HCT116 (cell line): ENCODE data around the gene SENP6. TPM values are rescaled to one million over a fixed set of nuclear protein-coding genes. Genes with fewer than 3 reads are reported as not detected.
A peak's percentile ranks its signal among the peaks of the same experiment; 100 is the strongest.
"Not testable (repeated sequence)": the region's sequence is repeated elsewhere in the genome, so short reads cannot be mapped to it uniquely, and the experiment has no call there.

Experiments used
- ATAC-seq: fragments of 200-7000 bp; cut with Tn5 transposase; 2 replicates; pipeline ENCODE4 v1.9.1; 2020; ENCODE audit warnings: mild to moderate bottlenecking, moderate library complexity
- BruUV-seq: library from RNA; stranded (reverse); fragments of 400-500 nt; replicated peaks from 2 replicates; lab custom pipeline; 2021; lab: Mats Ljungman, UMichigan
- CTCF ChIA-PET: fragments of 300-600 bp; sonication (Branson Sonifier 250); formaldehyde crosslinking; loops from one replicate; lab custom pipeline; 2021; ENCODE audit warnings: antibody characterized with exemption; lab: Charles Lee
- POLR2A ChIA-PET: fragments of 300-600, 350-600 bp; sonication (Branson Sonifier 250); formaldehyde crosslinking; loops from one replicate; lab custom pipeline; 2021; ENCODE audit warnings: antibody characterized with exemption; lab: Charles Lee
- RAD21 ChIA-PET, 2 experiments: fragments of 300-600 bp; sonication (Branson Sonifier 250); formaldehyde crosslinking; loops; one replicate each; lab custom pipeline; 2023; ENCODE audit warnings: low total read pairs in 2 of 2; ENCODE audit not compliant: uncharacterized antibody in 2 of 2, unreplicated experiment in 2 of 2, low non-redundant PET in 1 of 2; lab: Charles Lee
- DNase-seq: peaks from one replicate; pipeline ENCODE4 v3.0.0-alpha.2; 2010; ENCODE audit warnings: low read depth, low spot score
- H2AFZ ChIP-seq: fragments of 200-600 bp; shearing (Covaris generic), sonication (generic); 2 replicates; pipeline ENCODE4 v1.6.1; 2017; ENCODE audit warnings: low read depth, mixed run types, mixed read lengths, antibody characterized with exemption, low read length; ENCODE audit not compliant: poor library complexity, severe bottlenecking
- H3K27ac ChIP-seq: 2 replicates; pipeline ENCODE4 v1.5.1; 2012; ENCODE audit warnings: low read depth, low read length
- H3K27me3 ChIP-seq: fragments of 200-600 bp; sonication (generic); 2 replicates; pipeline ENCODE4 v1.6.1; 2016; ENCODE audit warnings: mixed run types, low read length, mixed read lengths; ENCODE audit not compliant: insufficient read depth
- H3K36me3 ChIP-seq, 2 experiments: fragments of 200-500 bp in 1 of 2; fragments of 200-600 bp in 1 of 2; sonication (Bioruptor generic) in 1 of 2; sonication (generic) in 1 of 2; 2 replicates each; pipeline versions ENCODE4 v1.5.1 to v1.6.1; 2014 to 2016; ENCODE audit warnings: low read length in 2 of 2, inconsistent platforms in 1 of 2, mixed read lengths in 1 of 2, mixed run types in 1 of 2; ENCODE audit not compliant: insufficient read depth in 2 of 2, control insufficient read depth in 1 of 2
- H3K4me1 ChIP-seq, 2 experiments: fragments of 200-600 bp in 1 of 2; sonication (generic) in 1 of 2; 2 replicates each; pipeline versions ENCODE4 v1.5.1 to v1.6.1; 2012 to 2017; ENCODE audit warnings: low read length in 2 of 2, inconsistent platforms in 1 of 2, mild to moderate bottlenecking in 1 of 2, mixed read lengths in 1 of 2, mixed run types in 1 of 2, moderate library complexity in 1 of 2; ENCODE audit not compliant: insufficient read depth in 2 of 2, control insufficient read depth in 1 of 2
- H3K4me2 ChIP-seq: fragments of 200-600 bp; sonication (generic); 2 replicates; pipeline ENCODE4 v1.6.1; 2017; ENCODE audit warnings: mixed run types, low read length, mixed read lengths
- H3K4me3 ChIP-seq, 2 experiments: fragments of 200-600 bp in 1 of 2; sonication (generic) in 1 of 2; replicated peaks in 1 of 2; 2 replicates each; pipeline ENCODE4 v1.5.1; 2011 to 2016; ENCODE audit warnings: low read length in 2 of 2, control low read depth in 1 of 2, low read depth in 1 of 2, mild to moderate bottlenecking in 1 of 2, mixed read lengths in 1 of 2, mixed run types in 1 of 2
- H3K79me2 ChIP-seq: fragments of 200-600 bp; sonication (generic); 2 replicates; pipeline ENCODE4 v1.6.1; 2017; ENCODE audit warnings: mild to moderate bottlenecking, mixed run types, low read length, moderate library complexity, mixed read lengths; ENCODE audit not compliant: insufficient read depth
- H3K9ac ChIP-seq: fragments of 200-600 bp; sonication (generic); 2 replicates; pipeline ENCODE4 v1.6.1; 2016; ENCODE audit warnings: low read length, mixed read lengths
- H3K9me2 ChIP-seq: fragments of 200-600 bp; sonication (generic), shearing (Covaris generic); 2 replicates; pipeline ENCODE4 v1.6.1; 2017; ENCODE audit warnings: mixed run types, mild to moderate bottlenecking, moderate library complexity; ENCODE audit not compliant: insufficient read depth
- H3K9me3 ChIP-seq, 2 experiments: fragments of 200-500 bp in 1 of 2; fragments of 200-600 bp in 1 of 2; sonication (Bioruptor generic) in 1 of 2; sonication (generic) in 1 of 2; 2 replicates each; pipeline ENCODE4 v1.6.1; 2014 to 2017; ENCODE audit warnings: low read length in 2 of 2, mixed read lengths in 2 of 2, inconsistent platforms in 1 of 2, low read depth in 1 of 2, mild to moderate bottlenecking in 1 of 2, mixed run types in 1 of 2, moderate library complexity in 1 of 2; ENCODE audit not compliant: control insufficient read depth in 1 of 2, insufficient read depth in 1 of 2
- H4K20me1 ChIP-seq: fragments of 200-600 bp; sonication (generic), shearing (Covaris generic); 2 replicates; pipeline ENCODE4 v1.6.1; 2017; ENCODE audit warnings: mixed run types, mild to moderate bottlenecking, moderate library complexity; ENCODE audit not compliant: insufficient read depth
- CBX3 ChIP-seq: IDR thresholded peaks from 2 replicates; pipeline ENCODE4 v1.6.1; 2012; ENCODE audit warnings: low read depth
- CEBPB ChIP-seq: IDR thresholded peaks from 2 replicates; pipeline ENCODE4 v1.6.1; 2012; ENCODE audit warnings: low read depth
- ELF1 ChIP-seq: IDR thresholded peaks from 2 replicates; pipeline ENCODE4 v1.6.1; 2012; ENCODE audit warnings: low read depth, borderline replicate concordance
- EZH2 ChIP-seq: fragments of 200-600 bp; sonication (generic); IDR thresholded peaks from 2 replicates; pipeline ENCODE4 v1.6.1; 2017; ENCODE audit warnings: antibody characterized with exemption, mixed run types
- EZH2phosphoT487 ChIP-seq: fragments of 200-600 bp; IDR thresholded peaks from 2 replicates; pipeline ENCODE4 v1.6.1; 2018; ENCODE audit warnings: antibody characterized with exemption, borderline replicate concordance
- FOSL1 ChIP-seq: IDR thresholded peaks from 2 replicates; pipeline ENCODE4 v1.6.1; 2012; ENCODE audit warnings: low read depth
- JUND ChIP-seq: IDR thresholded peaks from 2 replicates; pipeline ENCODE4 v1.6.1; 2012
- POLR2A ChIP-seq: IDR thresholded peaks from 2 replicates; pipeline ENCODE4 v1.7.0; 2011; ENCODE audit warnings: borderline replicate concordance; ENCODE audit not compliant: insufficient read depth, insufficient read length; ENCODE audit errors: extremely low read depth
- RAD21 ChIP-seq: IDR thresholded peaks from 2 replicates; pipeline ENCODE4 v1.6.1; 2012; ENCODE audit warnings: low read depth, mild to moderate bottlenecking
- SP1 ChIP-seq: IDR thresholded peaks from 2 replicates; pipeline ENCODE4 v1.6.1; 2012; ENCODE audit warnings: low read depth
- SRF ChIP-seq: IDR thresholded peaks from 2 replicates; pipeline ENCODE4 v1.6.1; 2012; ENCODE audit warnings: low read depth
- TCF7L2 ChIP-seq: IDR thresholded peaks from 2 replicates; pipeline ENCODE4 v1.7.0; 2011; ENCODE audit warnings: borderline replicate concordance, inconsistent platforms; ENCODE audit not compliant: insufficient read depth, insufficient read length; ENCODE audit errors: extremely low read depth
- ZFX ChIP-seq: fragments of 450-650 bp; IDR thresholded peaks from 2 replicates; pipeline ENCODE4 v1.6.1; 2017
- ZNF274 ChIP-seq: fragments of 200-500 bp; sonication (Bioruptor generic); IDR thresholded peaks from 2 replicates; pipeline ENCODE4 v1.6.1; 2014; ENCODE audit warnings: mild to moderate bottlenecking, low read depth, low read length, inconsistent platforms
- intact Hi-C: fragments of 100-400 bp; cut with micrococcal nuclease; formaldehyde crosslinking; loops from 2 replicates; pipeline ENCODE4 v1.10.0; 2022
- total RNA-seq: library from RNA; stranded (reverse); gene quantifications from one replicate; pipeline ENCODE4 v1.2.1, GENCODE V29; 2021; ENCODE audit not compliant: unreplicated experiment
- TF ChIP-seq, protein P1 (sequence below): IDR thresholded peaks from 2 replicates; pipeline ENCODE4 v1.6.1; 2012
- TF ChIP-seq, protein P2 (sequence below): IDR thresholded peaks from 2 replicates; pipeline ENCODE4 v1.6.1; 2012
- TF ChIP-seq, protein P3 (sequence below), 3 experiments: fragments of 200-600 bp in 1 of 3; sonication (generic) in 1 of 3; IDR thresholded peaks in 2 of 3; conservative IDR thresholded peaks in 1 of 3; 2 replicates each; pipeline ENCODE4 v1.5.1; 2012 to 2017; ENCODE audit warnings: low read depth in 2 of 3, low read length in 2 of 3, antibody characterized with exemption in 1 of 3, borderline replicate concordance in 1 of 3, control low read depth in 1 of 3, mild to moderate bottlenecking in 1 of 3, mixed read lengths in 1 of 3, mixed run types in 1 of 3, moderate library complexity in 1 of 3; ENCODE audit not compliant: insufficient read depth in 1 of 3

SENP6 gene
- total RNA-seq, 1 experiment from 2014 or later = 78.1 TPM

GRCh38 chr6:75727206-75727605, 125.5 kb downstream of the SENP6 start (continued):
- TF ChIP-seq EZH2 (no peak), SRF (no peak), ZFX (no peak), FOSL1 (no peak), CBX3 (no peak), ELF1 (no peak), EZH2phosphoT487 (no peak)

GRCh38 chr6:75731029-75731428, 129.3 kb downstream of the SENP6 start:
- H3K9me3 ChIP-seq, H3K9me2 ChIP-seq, ATAC-seq, H3K4me3 ChIP-seq, BruUV-seq, H4K20me1 ChIP-seq, H3K36me3 ChIP-seq, H3K9ac ChIP-seq, DNase-seq, POLR2A ChIA-PET, H2AFZ ChIP-seq, CTCF ChIA-PET, H3K4me2 ChIP-seq, H3K79me2 ChIP-seq, H3K27ac ChIP-seq, intact Hi-C loops, RAD21 ChIA-PET, H3K27me3 ChIP-seq: not testable (repeated sequence)
- H3K4me1 ChIP-seq = peaks cover 6 to 30% of the 10 kb centered on the region in 2 experiments; a peak in 3 of 4 replicates

DNA sequence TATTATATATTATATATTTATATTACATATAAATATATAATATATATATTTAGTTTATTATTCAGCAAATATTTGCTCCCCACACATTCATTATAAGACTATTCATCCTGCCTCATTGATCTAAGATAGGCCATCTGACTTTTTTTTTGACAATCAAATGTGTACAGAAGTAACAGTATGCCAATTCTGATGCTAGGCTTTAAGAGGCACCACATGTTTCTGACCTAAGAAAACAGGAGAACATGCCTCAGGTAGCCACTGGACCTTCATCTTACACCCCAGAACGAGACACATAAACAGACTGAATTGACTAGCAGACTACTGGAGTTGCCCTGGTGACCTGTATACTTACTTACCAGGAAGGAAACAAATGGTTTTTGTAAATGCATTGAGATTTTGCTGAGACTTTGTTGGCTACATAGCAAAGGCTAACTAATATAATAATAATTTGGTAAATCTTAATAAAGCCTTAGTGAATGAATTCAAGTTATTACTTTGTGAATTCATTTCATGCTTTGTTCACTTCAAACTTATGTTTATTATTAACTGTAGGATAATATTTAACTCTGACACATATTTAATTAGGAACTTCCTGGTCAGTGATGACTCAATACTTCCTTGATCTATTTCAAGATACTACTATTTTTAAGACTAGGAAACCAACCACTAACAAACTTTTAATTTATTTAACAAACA, 134.0 kb downstream of the SENP6 start:
- H3K4me2 ChIP-seq = peak overlapping the region; percentile 79
- peaks cover 11 to 37% of the 10 kb centered on the region in 2 experiments for H3K4me1 ChIP-seq
- H3K9me2 ChIP-seq = no peaks in the 10 kb centered on the region
- POLR2A ChIA-PET = no interaction called here
- peak overlapping the region; percentile 37 for H3K9ac ChIP-seq
- H4K20me1 ChIP-seq = no peaks in the 10 kb centered on the region
- RAD21 ChIA-PET = no interaction called here
- H3K4me3 ChIP-seq = peak overlapping the region in 1 of 2 experiments; percentile 35; a peak in 1 of 4 replicates
- intact Hi-C loops = no loop called here
- no peaks in the 10 kb centered on the region for H3K36me3 ChIP-seq
- ATAC-seq (peak; percentile 78), DNase-seq (peak; percentile 63)
- no peaks in the 10 kb centered on the region for H3K79me2 ChIP-seq
- CTCF ChIA-PET = no interaction called here
- no peaks in the 10 kb centered on the region for H3K27me3 ChIP-seq
- peak overlapping the region; percentile 57; the same call in 1 of the 2 replicates for H3K27ac ChIP-seq
- H3K9me3 ChIP-seq = no peaks in the 10 kb centered on the region
- BruUV-seq = no TSS peak
- H2AFZ ChIP-seq = peak overlapping the region; percentile 97
- TF ChIP-seq SP1 = peak; percentile 72
- no peak for TF ChIP-seq EZH2
- TF ChIP-seq, protein P1, sequence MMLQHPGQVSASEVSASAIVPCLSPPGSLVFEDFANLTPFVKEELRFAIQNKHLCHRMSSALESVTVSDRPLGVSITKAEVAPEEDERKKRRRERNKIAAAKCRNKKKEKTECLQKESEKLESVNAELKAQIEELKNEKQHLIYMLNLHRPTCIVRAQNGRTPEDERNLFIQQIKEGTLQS = peak; percentile 35; the same call in 1 of the 2 replicates
- no peak for TF ChIP-seq EZH2phosphoT487
- TF ChIP-seq ZNF274 = no peak
- no peak for TF ChIP-seq ZFX
- TF ChIP-seq CBX3 = no peak
- TF ChIP-seq CEBPB = peak; percentile 71
- TF ChIP-seq POLR2A = no peak
- no peak for TF ChIP-seq TCF7L2
- TF ChIP-seq SRF = 0 out of 2 replicates have a peak, but pooled peaks have one; percentile 38
- TF ChIP-seq, protein P2, sequence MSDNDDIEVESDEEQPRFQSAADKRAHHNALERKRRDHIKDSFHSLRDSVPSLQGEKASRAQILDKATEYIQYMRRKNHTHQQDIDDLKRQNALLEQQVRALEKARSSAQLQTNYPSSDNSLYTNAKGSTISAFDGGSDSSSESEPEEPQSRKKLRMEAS = 0 out of 2 replicates have a peak, but pooled peaks have one; percentile 3
- TF ChIP-seq RAD21 = 0 out of 2 replicates have a peak, but pooled peaks have one; percentile 8
- TF ChIP-seq, protein P3, sequence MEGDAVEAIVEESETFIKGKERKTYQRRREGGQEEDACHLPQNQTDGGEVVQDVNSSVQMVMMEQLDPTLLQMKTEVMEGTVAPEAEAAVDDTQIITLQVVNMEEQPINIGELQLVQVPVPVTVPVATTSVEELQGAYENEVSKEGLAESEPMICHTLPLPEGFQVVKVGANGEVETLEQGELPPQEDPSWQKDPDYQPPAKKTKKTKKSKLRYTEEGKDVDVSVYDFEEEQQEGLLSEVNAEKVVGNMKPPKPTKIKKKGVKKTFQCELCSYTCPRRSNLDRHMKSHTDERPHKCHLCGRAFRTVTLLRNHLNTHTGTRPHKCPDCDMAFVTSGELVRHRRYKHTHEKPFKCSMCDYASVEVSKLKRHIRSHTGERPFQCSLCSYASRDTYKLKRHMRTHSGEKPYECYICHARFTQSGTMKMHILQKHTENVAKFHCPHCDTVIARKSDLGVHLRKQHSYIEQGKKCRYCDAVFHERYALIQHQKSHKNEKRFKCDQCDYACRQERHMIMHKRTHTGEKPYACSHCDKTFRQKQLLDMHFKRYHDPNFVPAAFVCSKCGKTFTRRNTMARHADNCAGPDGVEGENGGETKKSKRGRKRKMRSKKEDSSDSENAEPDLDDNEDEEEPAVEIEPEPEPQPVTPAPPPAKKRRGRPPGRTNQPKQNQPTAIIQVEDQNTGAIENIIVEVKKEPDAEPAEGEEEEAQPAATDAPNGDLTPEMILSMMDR (IDR thresholded peaks at IDR 0.05 in 2 of 3, conservative IDR thresholded peaks at IDR 0.05 in 1 of 3; ENCODE audit: borderline replicate concordance in 1 of 3, insufficient read depth in 1 of 3, low read depth in 2 of 3, low read length in 2 of 3) = no peak
- TF ChIP-seq JUND = peak; percentile 81
